ENCODE measurements around the gene S1PR5. TPM values are rescaled to one million over a fixed set of nuclear protein-coding genes. Genes with fewer than 3 reads are reported as not detected.
"Not testable (repeated sequence)": the region's sequence is repeated elsewhere in the genome, so short reads cannot be mapped to it uniquely, and the experiment has no call there.

Gene S1PR5
- polyA plus RNA-seq, 3 donors: 0.12 to 0.20 TPM; not detected in 1

DNA sequence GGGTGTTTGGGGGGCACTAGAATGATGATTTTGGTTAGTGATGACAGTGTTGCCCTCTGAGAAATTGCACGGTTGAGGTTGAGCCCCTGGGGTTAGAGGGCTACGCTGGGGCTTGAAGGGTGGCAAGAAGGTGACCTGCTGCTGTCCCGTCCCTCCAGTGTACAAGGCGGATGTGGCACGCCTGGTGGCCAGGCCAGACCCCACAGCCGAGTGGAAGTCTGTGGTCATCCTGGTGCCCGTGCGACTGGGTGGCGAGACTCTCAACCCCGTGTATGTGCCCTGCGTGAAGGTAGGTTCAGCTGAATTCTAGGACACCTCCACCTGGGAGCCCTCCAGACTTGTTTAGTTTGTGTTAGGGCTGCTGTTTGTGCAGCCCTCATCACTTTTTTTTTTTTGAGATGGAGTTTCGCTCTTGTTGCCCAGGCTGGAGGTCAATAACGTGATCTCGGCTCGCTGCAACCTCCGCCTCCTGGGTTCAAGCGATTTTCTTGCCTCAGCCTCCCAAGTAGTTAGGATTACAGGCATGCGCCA is 31.6 kb upstream of the S1PR5 start:
- no peak overlapping the region for H3K27ac ChIP-seq (ENCODE audit: low read depth, low read length)
- 94 to 97% (median 97%) methylated on average over 18 of the region's 18 CpGs for WGBS, 3 donors

DNA sequence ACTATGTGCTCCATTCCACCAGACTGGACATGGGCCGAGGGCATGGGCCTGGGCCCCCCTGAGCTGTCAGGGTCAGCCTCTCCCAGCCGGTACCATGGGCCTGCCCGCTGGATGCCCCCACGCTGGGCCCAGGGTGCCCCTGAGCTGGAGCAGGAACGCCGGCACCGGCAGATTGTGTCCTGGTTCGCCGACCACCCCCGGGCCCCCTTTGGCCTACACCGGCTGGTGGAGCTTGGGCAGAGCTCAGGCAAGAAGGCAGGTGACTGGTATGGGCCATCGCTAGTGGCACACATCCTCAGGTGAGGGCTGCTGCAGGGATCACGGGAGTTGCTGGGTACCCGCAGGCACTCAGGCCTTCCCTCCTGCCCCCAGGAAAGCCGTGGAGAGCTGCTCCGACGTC is 29.6 kb upstream of the S1PR5 start:
- 92 to 93% (median 93%) methylated on average over 15 to 17 of the region's 17 CpGs for WGBS, 3 donors

DNA sequence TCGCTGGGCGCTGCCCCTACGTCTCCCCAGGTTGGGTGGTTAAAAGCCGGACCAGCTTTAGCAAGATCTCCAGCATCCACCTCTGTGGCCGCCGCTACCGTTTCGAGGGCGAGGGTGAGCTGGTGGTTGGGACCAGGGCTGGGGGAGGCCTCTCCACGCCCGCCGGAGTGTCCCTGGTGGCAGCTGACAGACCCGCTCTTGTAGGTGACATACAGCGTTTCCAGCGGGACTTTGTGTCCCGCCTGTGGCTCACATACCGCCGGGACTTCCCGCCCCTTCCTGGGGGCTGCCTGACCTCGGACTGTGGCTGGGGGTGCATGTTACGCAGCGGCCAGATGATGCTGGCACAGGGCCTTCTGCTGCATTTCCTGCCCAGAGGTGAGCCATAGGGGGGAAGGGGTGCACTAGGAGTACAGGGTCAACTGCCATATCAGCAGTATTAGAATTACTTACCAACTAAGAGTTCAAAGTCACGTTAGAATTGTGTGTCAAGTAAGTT is 27.6 kb upstream of the S1PR5 start:
- H3K27ac ChIP-seq (ENCODE audit: low read depth, low read length): no peak overlapping the region
- 38 to 48% (median 44%) methylated on average over 21 to 23 of the region's 23 CpGs for WGBS, 3 donors

More for the DNA sequence above, 29.6 kb upstream of the S1PR5 start:
- no peak overlapping the region for H3K27ac ChIP-seq (ENCODE audit: low read depth, low read length)

DNA sequence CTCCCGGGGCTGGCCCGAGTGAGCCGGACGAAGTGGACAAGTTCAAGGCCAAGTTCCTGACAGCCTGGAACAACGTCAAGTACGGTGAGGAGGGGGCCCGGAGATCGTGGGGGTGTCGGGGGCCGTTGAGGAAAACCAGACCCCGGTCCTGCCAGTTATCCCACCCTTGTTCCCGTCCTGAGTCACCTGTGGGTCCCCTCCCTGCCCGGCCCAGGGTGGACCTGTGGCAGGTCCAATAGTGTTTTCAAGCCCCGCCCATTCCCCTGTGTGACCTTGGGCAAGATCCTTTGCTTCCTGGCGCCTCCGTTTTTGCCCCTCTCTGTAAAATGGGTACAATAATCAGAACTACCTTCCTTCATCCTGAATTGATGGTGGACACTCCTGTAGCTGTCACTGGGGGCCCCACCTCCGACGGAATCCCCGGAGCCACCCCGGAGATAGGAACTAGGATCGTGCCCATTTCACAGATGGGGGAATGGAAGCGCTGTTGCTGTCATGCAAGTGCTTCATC is 27.1 kb upstream of the S1PR5 start:
- 18 to 20% (median 19%) methylated on average over 22 of the region's 22 CpGs for WGBS, 3 donors
- no peak overlapping the region for H3K27ac ChIP-seq (ENCODE audit: low read depth, low read length)

DNA sequence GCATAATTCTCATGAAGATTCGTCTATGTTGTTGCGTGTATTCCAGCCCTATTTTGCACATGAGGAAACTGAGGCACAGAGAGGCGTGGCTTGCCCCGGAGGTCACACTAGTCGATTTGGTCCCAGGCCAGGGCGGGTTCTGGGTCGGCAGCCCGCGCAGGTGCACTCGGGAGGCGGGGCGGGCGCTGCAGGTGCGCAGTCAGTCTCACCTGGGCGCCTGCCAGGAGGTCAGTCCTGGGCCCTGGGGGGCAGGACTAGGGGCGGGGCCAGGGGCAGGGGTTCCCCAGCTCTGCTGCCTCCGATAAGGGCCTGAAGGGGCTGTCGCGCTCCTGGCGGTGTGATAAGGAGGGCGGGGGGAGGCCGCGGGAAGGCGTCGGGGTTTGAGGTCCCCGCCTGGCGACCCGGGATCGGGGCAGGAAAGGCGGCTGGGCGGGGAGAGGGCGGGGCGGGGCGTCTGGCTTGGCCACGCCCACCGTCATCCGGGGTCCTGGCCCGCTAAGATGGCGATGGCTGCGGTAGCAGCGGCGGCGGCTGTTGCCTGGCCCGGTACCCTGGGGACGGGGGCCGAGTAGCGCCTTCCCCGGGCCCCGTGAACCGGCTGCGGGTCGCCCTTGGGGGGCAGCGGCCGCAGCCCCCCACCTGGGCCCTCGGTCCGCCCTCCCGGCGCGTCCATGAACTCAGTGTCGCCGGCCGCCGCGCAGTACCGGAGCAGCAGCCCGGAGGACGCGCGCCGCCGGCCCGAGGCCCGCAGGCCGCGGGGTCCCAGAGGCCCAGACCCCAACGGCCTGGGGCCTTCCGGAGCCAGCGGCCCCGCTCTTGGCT is 26.4 kb upstream of the S1PR5 start, which contains the start of gene ATG4D:
TSS of gene ATG4D (plus strand) at position 485 of the 822 bp plus-strand sequence. CDS start at position 672, 187 bp downstream.
- 0 to 1% (median 1%) methylated on average over 56 to 79 of the region's 79 CpGs for WGBS, 3 donors
- H3K27ac ChIP-seq (ENCODE audit: low read depth, low read length): no peak within 1 kb of the TSS

DNA sequence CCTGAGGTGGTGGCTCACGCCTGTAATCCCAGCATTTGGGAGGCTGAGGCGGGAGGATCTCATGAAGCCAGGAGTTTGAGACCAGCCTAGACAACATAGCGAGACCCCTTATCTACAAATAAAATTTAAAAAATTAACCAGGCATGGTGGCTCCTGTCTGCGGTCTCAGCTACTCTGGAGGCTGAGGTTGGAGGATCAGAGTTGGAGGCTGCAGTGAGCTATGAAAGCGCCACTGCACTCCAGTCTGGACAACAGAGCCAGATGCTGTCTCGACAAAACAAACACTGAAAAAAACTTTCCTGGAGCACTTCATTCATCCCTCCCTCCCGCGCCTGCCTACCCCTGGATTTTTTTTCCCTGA is 25.8 kb upstream of the S1PR5 start:
- WGBS, 3 donors: 47 to 57% (median 56%) methylated on average over 8 of the region's 8 CpGs
- H3K27ac ChIP-seq (ENCODE audit: low read depth, low read length): no peak overlapping the region

DNA sequence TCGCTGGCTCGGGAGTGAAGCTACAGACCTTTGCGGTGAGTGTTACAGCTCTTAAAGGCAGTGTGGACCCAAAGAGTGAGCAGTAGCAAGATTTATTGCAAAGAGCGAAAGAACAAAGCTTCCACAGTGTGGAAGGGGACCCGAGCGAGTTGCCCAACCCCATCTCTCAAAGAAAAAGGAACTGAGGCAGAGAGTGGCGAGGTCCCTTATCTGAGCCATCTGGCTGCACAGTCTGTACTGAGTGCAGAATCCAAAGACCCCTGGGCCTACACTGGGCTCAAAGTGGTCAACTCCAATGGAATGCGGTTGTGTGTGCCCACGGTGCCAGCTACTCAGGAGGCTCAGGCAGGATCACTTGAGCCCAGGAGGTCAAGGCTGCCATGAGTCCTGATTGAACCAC is 21.8 kb upstream of the S1PR5 start:
- H3K27ac ChIP-seq (ENCODE audit: low read depth, low read length): not testable (repeated sequence)
- 49 to 74% (median 57%) methylated on average over 8 to 9 of the region's 9 CpGs for WGBS, 3 donors

DNA sequence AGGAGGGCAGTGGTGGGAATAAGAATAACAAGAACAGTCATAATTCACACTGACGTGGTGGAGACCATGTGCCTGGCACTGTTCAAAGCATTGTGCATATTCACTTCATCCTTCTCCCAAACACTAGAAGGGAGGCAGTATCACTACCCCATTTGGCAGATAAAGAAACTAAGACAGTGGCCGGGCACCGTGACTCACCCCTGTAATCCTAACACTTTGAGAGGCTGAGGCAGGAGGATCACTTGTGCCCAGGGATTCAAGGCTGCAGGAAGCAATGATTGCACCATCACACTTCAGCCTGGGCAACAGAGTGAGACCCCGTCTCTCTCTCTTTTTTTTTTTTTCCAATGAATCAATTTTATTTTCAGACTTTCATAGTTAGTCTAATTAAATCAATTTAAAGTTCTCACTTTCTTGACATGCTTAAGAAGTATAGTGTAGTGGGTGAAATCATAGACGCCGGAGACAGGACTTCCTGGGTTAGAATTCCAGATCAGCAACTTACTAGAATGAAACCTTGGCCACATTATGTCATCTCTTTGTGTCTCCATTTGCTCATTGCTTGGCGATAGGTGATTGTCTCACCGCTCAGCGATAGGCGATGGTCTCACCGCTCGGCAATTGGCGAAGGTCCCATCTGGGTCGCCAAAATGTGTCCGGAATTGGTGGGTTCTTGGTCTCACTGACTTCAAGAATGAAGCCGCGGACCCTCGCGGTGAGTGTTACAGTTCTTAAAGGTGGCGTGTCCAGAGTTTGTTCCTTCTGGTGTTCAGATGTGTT is 21.1 kb upstream of the S1PR5 start:
- 58 to 76% (median 69%) methylated on average over 20 of the region's 20 CpGs for WGBS, 3 donors
- H3K27ac ChIP-seq (ENCODE audit: low read depth, low read length): no peak overlapping the region

DNA sequence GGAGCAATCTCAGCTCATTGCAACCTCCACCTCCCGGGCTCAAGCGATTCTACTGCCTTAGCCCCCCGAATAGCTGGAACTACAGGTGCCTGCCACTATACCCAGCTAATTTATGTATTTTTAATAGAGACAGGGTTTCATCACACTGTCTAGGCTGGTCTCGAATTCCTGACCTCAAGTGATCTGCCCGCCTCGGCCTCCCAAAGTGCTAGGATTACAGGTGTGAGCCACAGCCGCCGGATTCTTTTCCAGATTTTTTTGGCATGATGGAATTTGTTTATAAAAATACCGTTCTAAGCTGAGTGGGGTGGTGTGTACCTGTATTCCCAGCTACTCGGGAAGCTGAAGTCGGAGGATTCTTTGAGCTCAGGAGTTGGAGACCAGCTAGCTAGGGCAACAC is 20.4 kb upstream of the S1PR5 start:
- no peak overlapping the region for H3K27ac ChIP-seq (ENCODE audit: low read depth, low read length)
- WGBS, 3 donors: 71 to 79% (median 73%) methylated on average over 11 of the region's 11 CpGs

DNA sequence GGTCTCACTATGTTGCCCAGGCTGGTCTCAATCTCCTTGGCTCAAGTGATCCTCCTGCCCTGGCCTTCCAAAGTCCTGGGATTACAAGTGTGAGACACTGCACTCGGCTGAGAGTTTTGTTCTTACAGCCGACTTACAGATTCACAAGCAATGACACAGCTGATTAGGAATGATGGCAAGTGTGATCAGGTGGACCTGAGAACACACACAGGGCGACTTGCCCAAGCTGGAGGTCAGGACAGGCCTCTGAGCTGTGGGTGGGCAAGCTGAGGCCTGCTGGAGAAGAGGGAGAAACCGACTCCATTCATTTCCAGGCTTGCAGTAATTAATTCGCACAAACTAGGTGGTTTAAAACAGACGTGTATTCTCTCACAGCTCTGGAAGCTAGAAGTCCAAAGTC is 18.4 kb upstream of the S1PR5 start:
- WGBS, 3 donors: 50 to 85% (median 83%) methylated on average over 6 of the region's 6 CpGs
- no peak overlapping the region for H3K27ac ChIP-seq (ENCODE audit: low read depth, low read length)

DNA sequence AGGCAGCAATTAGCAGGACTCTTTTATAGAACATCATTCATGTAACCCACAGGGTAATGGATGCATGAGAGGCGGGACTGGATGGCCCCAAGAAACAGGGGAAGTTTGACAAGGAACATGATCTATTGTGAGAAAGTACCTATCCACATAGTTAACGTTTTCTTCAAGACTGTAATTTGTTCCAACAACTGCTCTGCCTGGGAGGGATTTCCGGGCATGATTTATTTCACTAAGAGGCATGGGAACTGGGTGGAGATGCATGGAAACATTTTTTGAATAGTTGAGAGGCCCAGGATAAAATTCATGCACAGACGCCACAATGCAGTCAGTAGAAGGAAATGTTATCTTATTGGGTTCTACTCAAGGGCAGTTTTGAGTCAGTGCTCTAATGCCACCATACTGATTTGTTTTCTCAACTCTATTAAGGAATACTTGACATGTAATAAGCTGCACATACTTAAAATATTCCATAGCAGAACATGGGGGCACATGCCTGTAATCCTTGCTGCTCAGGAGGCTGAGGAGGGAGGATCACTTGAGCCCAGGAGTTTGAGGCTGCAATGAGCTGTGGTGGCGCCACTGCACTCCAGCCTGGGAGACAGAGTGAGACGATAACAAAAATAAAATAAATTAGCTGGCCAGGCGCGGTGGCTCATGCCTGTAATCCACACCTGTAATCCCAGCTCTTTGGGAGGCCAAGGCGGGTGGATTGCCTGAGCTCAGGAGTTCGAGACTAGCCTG is 16.6 kb upstream of the S1PR5 start:
- H3K27ac ChIP-seq (ENCODE audit: low read depth, low read length): no peak overlapping the region
- 66 to 71% (median 67%) methylated on average over 10 of the region's 10 CpGs for WGBS, 3 donors

DNA sequence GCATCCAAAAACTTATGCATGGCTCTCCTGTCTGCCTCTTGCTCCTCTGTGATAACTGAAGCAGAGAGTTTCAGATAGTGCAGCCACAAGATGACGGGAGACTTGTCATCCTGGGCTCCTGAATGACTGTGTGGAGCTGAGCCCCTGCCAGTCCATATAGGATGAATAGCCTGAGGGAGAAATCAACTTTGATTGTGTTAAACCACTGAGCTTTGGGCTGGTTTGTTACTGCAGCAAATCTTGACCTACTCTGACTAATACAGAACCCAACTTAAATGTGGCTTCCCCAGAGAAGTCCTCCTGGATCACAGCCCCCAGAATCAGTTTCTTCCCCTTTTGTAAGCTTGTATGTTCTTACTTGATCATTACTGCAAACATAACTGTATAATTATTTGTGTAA is 15.2 kb upstream of the S1PR5 start:
- no peak overlapping the region for H3K27ac ChIP-seq (ENCODE audit: low read depth, low read length)
- 93 to 96% (median 96%) methylated on average over 1 of the region's 1 CpG for WGBS, 3 donors

DNA sequence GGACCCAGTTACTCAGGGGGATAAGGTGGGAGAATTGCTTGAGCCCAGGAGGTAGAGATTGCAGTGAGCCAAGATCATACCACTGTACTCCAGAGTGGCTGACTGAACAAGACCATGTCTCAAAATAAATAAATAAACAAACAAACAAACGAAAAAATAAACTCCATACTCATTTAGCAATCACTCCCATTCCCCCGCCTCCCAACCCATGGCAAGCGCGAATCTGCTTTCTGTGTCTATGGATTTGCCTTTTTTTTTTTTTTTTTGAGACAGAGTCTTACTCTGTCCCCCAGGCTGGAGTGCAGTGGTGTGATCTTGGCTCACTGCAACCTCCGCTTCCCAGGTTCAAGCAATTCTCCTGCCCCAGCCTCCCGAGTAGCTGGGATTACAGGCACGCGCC is 9.6 kb upstream of the S1PR5 start:
- H3K27ac ChIP-seq (ENCODE audit: low read depth, low read length): not testable (repeated sequence)
- WGBS, 3 donors: 89 to 91% (median 89%) methylated on average over 8 of the region's 8 CpGs

DNA sequence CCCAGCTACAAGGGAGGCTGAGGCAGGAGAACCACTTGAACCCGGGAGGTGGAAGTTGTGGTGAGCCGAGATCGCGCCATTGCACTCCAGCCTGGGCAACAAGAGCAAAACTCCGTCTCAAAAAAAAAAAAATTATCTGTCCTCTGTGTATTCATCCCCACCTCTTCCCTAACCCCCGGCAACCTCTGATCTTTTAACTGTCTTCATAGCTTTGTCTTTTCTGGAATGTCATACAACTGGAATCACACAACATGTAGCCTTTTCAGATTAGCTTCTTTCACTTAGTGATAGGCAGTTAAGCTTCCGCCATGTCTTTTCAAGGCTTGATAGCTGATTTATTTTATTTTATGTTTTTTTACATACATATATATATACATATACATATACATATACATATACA is 8.4 kb upstream of the S1PR5 start:
- H3K27ac ChIP-seq (ENCODE audit: low read depth, low read length): no peak overlapping the region
- 84 to 90% (median 88%) methylated on average over 7 of the region's 7 CpGs for WGBS, 3 donors

DNA sequence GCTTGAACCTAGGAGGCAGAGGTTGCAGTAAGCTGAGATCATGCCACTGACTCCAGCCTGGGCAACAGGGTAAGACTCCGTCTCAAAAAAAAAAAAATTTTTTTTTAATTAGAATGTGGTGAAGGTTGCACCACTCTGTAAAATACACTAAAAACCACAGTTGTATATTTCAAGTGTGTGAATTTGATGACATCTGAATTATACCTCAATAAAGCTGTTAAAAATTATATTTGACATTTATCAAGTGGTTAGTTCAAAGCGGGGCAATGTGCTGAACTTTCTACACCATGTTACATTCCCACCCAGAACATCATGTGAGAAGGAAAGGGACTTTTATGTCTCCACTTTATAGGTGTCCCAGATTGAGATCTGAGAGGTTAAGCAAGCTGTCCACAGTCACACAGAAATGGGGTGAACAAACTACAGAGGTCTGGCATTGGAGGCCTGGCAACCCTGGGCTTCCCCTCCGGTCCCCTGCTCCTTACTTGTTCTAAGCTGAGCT is 5.9 kb upstream of the S1PR5 start:
- no peak overlapping the region for H3K27ac ChIP-seq (ENCODE audit: low read depth, low read length)
- WGBS, 3 donors: 71 to 82% (median 79%) methylated on average over 3 of the region's 3 CpGs

DNA sequence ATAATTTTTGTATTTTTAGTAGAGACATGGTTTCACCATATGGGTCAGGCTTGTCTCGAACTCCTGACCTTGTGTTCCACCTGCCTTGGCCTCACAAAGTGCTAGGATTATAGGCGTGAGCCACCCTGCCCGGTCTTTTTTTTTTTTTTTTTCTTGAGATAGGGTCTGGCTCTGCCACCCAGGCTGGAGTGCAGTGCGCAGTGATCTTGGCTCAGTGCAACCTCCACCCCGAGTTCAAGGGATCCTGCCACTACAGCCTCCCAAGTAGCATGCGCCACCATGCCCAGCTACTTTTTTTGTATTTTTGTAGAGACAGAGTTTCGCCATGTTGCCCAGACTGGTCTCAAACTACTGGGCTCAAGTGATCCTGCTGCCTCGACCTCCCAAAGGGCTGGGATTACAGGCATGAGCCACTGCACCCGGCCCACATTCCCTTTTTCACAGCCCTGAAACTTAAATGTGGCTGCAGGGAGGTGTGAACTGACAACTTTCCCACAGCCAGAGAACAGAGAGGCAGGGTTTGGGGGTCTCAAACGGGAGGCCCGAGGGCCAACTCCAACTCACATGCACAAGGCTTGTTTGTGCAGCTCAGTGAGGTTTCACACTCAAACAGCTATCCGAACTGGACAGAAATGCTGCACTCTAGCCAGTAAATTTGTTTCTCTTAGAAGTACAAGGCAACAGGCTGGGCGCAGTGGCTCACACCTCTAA is 4.4 kb upstream of the S1PR5 start:
- 36 to 80% (median 77%) methylated on average over 13 of the region's 13 CpGs for WGBS, 3 donors
- no peak overlapping the region for H3K27ac ChIP-seq (ENCODE audit: low read depth, low read length)

DNA sequence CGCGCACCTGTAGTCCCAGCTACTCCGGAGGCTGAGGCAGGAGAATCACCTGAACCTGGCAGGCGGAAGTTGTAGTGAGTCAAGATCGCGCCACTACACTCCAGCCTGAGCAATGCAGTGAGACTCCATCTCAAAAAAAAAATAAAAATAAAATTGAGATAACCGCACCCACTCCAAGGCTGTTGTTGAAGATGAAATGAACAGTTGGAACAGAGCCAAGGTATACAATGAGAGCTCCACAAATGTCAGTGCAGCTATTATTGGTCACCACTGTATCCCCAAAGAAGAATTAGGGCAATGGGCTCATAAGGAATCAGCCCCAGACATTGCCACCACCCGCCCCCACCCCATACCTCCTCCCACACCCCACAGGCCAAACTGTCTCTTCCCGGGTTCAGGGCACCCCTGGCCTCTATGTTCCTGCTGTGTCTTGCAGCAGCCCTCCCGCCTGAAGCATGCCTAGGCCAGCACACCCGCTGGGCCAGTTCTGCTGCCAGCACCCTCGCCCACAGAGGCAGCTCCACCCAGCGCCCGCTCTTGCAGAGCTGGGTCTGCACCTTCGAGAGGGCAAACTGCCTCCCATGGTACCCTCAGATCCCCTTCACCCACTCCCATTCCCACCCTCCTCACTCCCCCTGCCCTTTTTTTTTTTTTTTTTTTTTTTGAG is 3.5 kb upstream of the S1PR5 start:
- 55 to 91% (median 87%) methylated on average over 13 to 15 of the region's 15 CpGs for WGBS, 3 donors

More for the DNA sequence above, 3.5 kb upstream of the S1PR5 start:
- H3K27ac ChIP-seq (ENCODE audit: low read depth, low read length): no peak overlapping the region
